HL-60 (cell line): ENCODE data around the gene MPP3.

ENCODE experiments used
- TF ChIP-seq, protein P1 (sequence below): IDR thresholded peaks from 2 replicates; pipeline ENCODE4 v1.6.1; 2012; ENCODE audit warnings: low read depth; ENCODE audit not compliant: insufficient replicate concordance
- TF ChIP-seq, protein P2 (sequence below): IDR thresholded peaks from one replicate; pipeline ENCODE4 v1.5.1; 2011; ENCODE audit warnings: low read length, control low read depth, inconsistent platforms; ENCODE audit not compliant: insufficient read depth

DNA sequence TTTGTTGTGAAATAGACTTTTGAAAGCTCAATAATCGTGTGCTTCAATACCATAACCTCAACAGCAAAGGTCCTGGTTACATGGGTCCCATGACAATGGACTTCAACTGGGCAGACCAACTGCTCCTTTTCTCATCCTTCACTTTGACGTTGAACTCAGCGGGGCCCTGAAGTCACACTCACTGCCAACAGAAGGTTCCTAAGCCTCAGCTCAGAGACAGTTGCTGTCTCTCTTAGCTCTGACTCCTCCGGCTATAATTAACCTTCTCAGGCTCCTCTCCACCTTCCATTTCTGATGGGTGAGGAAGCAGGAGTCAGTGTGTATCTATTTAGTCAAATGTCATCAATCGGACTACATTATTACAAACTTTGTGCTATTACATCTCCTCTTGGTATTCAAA, 23.8 kb downstream of the MPP3 start:
- TF ChIP-seq, protein P1, sequence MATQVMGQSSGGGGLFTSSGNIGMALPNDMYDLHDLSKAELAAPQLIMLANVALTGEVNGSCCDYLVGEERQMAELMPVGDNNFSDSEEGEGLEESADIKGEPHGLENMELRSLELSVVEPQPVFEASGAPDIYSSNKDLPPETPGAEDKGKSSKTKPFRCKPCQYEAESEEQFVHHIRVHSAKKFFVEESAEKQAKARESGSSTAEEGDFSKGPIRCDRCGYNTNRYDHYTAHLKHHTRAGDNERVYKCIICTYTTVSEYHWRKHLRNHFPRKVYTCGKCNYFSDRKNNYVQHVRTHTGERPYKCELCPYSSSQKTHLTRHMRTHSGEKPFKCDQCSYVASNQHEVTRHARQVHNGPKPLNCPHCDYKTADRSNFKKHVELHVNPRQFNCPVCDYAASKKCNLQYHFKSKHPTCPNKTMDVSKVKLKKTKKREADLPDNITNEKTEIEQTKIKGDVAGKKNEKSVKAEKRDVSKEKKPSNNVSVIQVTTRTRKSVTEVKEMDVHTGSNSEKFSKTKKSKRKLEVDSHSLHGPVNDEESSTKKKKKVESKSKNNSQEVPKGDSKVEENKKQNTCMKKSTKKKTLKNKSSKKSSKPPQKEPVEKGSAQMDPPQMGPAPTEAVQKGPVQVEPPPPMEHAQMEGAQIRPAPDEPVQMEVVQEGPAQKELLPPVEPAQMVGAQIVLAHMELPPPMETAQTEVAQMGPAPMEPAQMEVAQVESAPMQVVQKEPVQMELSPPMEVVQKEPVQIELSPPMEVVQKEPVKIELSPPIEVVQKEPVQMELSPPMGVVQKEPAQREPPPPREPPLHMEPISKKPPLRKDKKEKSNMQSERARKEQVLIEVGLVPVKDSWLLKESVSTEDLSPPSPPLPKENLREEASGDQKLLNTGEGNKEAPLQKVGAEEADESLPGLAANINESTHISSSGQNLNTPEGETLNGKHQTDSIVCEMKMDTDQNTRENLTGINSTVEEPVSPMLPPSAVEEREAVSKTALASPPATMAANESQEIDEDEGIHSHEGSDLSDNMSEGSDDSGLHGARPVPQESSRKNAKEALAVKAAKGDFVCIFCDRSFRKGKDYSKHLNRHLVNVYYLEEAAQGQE, result no peak
- TF ChIP-seq, protein P2, sequence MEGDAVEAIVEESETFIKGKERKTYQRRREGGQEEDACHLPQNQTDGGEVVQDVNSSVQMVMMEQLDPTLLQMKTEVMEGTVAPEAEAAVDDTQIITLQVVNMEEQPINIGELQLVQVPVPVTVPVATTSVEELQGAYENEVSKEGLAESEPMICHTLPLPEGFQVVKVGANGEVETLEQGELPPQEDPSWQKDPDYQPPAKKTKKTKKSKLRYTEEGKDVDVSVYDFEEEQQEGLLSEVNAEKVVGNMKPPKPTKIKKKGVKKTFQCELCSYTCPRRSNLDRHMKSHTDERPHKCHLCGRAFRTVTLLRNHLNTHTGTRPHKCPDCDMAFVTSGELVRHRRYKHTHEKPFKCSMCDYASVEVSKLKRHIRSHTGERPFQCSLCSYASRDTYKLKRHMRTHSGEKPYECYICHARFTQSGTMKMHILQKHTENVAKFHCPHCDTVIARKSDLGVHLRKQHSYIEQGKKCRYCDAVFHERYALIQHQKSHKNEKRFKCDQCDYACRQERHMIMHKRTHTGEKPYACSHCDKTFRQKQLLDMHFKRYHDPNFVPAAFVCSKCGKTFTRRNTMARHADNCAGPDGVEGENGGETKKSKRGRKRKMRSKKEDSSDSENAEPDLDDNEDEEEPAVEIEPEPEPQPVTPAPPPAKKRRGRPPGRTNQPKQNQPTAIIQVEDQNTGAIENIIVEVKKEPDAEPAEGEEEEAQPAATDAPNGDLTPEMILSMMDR, result no peak
